Tibial artery (tissue), 4 donors: ENCODE data around the gene ACOX3.

Experiments used
- DNase-seq, 2 donors: peaks; one replicate each; pipeline ENCODE4 v3.0.0-alpha.2; 2019
- H3K27ac ChIP-seq, 2 donors: fragments of 200-600 bp; sonication (generic) in 1 of 2; 1 replicate in 1 of 2; 2 replicates in 1 of 2; pipeline ENCODE4 v1.5.1; 2018 to 2019; ENCODE audit warnings: mild to moderate bottlenecking in 1 of 2
- H3K27me3 ChIP-seq, 2 donors: fragments of 200-600 bp; sonication (generic) in 1 of 2; one replicate each; pipeline versions ENCODE4 v1.5.1 to v1.6.0; 2016 to 2019
- H3K36me3 ChIP-seq, 3 donors: fragments of 200-600 bp; sonication (generic) in 2 of 3; one replicate each; pipeline ENCODE4 v1.5.1; 2016 to 2019; ENCODE audit warnings: mild to moderate bottlenecking in 2 of 3
- H3K4me1 ChIP-seq, 4 donors: fragments of 200-600 bp; sonication (generic) in 2 of 4; 1 replicate in 3 of 4; 2 replicates in 1 of 4; pipeline ENCODE4 v1.5.1; 2016 to 2019
- H3K4me3 ChIP-seq, 2 donors: fragments of 200-600 bp; sonication (generic) in 1 of 2; 1 replicate in 1 of 2; 2 replicates in 1 of 2; pipeline ENCODE4 v1.5.1; 2018 to 2019; ENCODE audit warnings: mild to moderate bottlenecking in 2 of 2
- H3K9me3 ChIP-seq, 3 donors: fragments of 200-600 bp; sonication (generic) in 1 of 3; one replicate each; pipeline ENCODE4 v1.5.1; 2016 to 2019
- intact Hi-C: fragments of 100-400 bp; cut with DNase I; formaldehyde crosslinking; loops from one replicate; pipeline ENCODE4 v1.15.0; 2023; ENCODE audit warnings: low total_unique reads
- TF ChIP-seq, protein P1 (sequence below), 2 experiments: fragments of 200-600 bp in 1 of 2; fragments of 450-650 bp in 1 of 2; IDR thresholded peaks; one replicate each; pipeline ENCODE4 v1.5.1; 2017 to 2019; ENCODE audit warnings: antibody characterized with exemption in 2 of 2, mild to moderate bottlenecking in 1 of 2, moderate library complexity in 1 of 2

Gene ACOX3

DNA sequence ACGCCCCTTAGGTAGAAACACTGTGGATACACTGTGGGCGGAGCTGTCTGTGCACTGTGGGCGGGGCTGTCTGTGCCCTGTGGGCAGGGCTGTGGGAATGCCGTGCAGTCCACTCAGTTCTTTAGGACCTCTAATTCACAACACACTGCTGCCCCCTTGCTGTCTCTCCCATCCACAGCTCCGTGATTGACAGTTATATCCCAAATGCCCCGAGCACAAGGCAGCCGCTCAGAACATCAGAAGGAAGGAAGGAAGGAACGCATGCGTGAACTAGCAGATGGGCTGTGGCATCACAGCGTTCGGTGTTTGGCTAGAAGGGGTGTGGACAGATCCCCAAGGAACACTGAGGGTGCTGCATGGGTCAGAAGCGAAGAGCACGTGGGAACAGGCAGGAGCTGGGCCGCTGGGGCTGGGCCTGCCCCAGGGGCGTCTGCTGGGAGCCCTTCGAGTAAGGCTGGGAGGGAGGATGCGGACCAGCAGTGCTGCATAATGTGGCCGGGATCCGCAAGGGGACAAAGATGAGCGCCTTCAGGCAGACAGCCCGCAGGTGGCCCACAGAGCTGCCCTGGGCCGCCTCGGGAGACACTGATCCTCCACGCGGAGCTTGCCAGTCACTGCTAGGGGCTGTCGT is 29.8 kb downstream of the ACOX3 start:
- peaks cover 0 to 18% (median 16%) of the 10 kb centered on the region in 4 donors for H3K4me1 ChIP-seq
- peak overlapping the region; percentile 29 to 30 for H3K27ac ChIP-seq
- H3K36me3 ChIP-seq: peaks cover 40 to 98% (median 56%) of the 10 kb centered on the region in 3 donors
- H3K4me3 ChIP-seq: no peak overlapping the region
- no peaks in the 10 kb centered on the region for H3K9me3 ChIP-seq
- peak; percentile 52 to 77 for DNase-seq
- TF ChIP-seq, protein P1, sequence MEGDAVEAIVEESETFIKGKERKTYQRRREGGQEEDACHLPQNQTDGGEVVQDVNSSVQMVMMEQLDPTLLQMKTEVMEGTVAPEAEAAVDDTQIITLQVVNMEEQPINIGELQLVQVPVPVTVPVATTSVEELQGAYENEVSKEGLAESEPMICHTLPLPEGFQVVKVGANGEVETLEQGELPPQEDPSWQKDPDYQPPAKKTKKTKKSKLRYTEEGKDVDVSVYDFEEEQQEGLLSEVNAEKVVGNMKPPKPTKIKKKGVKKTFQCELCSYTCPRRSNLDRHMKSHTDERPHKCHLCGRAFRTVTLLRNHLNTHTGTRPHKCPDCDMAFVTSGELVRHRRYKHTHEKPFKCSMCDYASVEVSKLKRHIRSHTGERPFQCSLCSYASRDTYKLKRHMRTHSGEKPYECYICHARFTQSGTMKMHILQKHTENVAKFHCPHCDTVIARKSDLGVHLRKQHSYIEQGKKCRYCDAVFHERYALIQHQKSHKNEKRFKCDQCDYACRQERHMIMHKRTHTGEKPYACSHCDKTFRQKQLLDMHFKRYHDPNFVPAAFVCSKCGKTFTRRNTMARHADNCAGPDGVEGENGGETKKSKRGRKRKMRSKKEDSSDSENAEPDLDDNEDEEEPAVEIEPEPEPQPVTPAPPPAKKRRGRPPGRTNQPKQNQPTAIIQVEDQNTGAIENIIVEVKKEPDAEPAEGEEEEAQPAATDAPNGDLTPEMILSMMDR (IDR thresholded peaks at IDR 0.05): peak in 1 of 2 experiments; percentile 23
- intact Hi-C loops: no loop called here
- H3K27me3 ChIP-seq: no peaks in the 10 kb centered on the region

DNA sequence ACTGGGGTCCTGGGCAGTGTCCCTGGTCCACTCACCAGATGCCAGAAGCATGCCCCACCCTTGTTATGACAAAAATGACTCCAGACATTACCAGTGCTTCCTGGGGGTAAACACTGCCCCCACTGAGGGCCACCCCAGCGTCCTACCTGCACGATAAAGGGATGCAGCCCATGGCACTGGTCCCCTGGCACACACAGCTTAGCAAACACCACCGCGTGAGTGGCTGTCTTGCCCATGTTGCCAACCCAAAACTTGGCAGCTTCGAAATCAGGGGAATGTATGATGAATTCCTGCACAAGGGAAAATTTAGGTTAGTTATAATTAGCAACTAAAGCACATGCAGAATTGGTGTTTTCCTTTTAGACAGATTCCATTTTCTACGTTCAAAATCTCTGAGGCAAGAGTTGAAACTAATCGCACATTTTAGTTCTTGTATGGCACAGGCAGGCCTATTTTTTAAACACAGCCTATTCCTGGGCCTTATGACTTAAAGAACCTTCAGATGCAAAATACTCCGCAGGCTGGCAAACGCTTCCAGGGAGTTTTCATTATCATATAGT is 30.4 kb downstream of the ACOX3 start:
- Histone ChIP-seq H3K4me1 (peaks cover 0 to 23% (median 16%) of the 10 kb centered on the region in 4 donors), H3K9me3 (no peaks in the 10 kb centered on the region), H3K36me3 (peaks cover 40 to 98% (median 56%) of the 10 kb centered on the region in 3 donors), H3K27ac (peak overlapping the region; percentile 29 to 30), H3K27me3 (no peaks in the 10 kb centered on the region), H3K4me3 (no peak overlapping the region)
- DNase-seq: no peak
- intact Hi-C loops: no loop called here
- TF ChIP-seq, protein P1 (IDR thresholded peaks at IDR 0.05): no peak

DNA sequence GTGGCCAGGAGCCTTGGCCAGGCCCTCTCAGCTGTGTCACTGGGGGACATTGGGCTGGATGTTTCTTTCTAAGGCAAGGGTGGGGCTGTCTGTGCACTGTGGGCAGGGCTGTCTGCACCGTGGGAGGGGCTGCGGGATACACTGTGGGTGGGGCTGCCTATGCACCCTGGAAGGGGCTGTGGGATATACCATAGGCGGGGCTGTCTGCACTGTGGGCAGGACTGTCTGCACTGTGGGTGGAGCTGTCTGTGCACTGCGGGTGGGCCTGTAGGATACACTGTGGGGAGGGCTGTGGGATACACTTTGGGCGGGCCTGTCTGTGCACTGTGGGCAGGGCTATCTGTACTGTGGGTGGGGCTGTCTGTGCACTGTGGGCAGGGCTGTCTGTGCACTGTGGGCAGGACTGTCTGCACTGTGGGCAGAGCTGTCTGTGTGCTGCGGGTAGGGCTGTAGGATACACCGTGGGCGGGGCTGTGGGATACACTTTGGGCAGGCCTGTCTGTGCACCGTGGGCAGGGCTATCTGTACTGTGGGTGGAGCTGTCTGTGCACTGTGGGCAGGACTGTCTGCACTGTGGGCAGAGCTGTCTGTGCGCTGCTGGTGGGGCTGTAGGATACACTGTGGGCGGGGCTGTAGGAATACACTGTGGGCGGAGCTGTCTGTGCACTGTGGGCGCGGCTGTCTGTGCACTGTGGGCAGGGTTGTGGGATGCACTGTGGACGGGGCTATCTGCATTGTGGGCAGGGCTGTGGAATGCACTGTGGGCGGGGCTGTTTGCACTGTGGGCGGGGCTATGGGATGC is 31.1 kb downstream of the ACOX3 start:
- Histone ChIP-seq H3K27ac (no peak overlapping the region), H3K4me1 (peaks cover 0 to 23% (median 16%) of the 10 kb centered on the region in 4 donors), H3K27me3 (no peaks in the 10 kb centered on the region), H3K9me3 (no peaks in the 10 kb centered on the region), H3K36me3 (peaks cover 38 to 98% (median 56%) of the 10 kb centered on the region in 3 donors), H3K4me3 (no peak overlapping the region)
- DNase-seq: no peak
- intact Hi-C loops: no loop called here
- TF ChIP-seq, protein P1 (IDR thresholded peaks at IDR 0.05): no peak

DNA sequence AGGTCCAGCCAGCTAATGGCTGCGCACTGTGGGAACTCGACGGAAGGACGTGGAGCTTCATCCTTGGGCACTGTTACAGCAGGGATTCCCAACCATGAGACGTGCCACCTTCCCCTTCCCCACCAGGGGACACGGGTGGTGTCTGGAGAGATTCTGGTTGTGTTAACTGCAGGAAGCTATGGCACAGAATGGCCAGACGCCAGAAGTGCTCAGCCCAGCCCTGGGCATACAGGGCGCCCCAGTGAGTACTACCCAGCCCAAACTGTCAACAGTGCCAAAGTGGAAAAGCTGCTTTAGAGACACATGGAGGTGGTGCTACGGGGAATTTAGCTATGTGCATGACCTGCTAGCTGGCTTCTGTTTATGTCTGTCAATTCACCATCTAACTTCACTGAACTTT is 32.8 kb downstream of the ACOX3 start:
- no peak for DNase-seq
- Histone ChIP-seq H3K4me3 (no peak overlapping the region), H3K36me3 (peaks cover 32 to 91% (median 46%) of the 10 kb centered on the region in 3 donors), H3K9me3 (no peaks in the 10 kb centered on the region), H3K4me1 (peaks cover 0 to 33% (median 20%) of the 10 kb centered on the region in 4 donors), H3K27me3 (no peaks in the 10 kb centered on the region), H3K27ac (no peak overlapping the region)
- TF ChIP-seq, protein P1 (IDR thresholded peaks at IDR 0.05): no peak
- intact Hi-C loops: no loop called here

DNA sequence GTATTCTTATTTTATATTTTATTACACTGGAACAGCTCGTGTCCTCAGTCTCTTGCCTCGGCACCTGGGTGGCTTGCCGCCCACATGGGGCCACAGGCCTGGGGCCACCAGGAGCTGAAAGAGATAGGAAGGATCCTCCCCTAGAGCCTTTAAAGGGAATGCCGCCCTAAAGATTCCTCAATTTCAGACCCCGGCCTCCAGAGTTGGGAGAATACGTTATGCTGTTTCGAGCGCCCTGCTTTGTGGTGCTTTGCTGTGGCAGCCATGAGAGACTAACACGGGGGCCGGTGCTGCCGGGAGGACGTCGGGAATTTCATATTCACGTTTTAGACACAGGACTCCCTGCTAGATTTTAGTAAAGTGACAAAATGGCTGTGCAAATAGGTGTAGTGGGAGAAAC is 33.2 kb downstream of the ACOX3 start:
- H3K9me3 ChIP-seq: no peaks in the 10 kb centered on the region
- peaks cover 32 to 87% (median 46%) of the 10 kb centered on the region in 3 donors for H3K36me3 ChIP-seq
- TF ChIP-seq, protein P1 (IDR thresholded peaks at IDR 0.05): no peak
- intact Hi-C loops: no loop called here
- no peak for DNase-seq
- H3K27me3 ChIP-seq: no peaks in the 10 kb centered on the region
- H3K4me3 ChIP-seq: no peak overlapping the region
- H3K27ac ChIP-seq: no peak overlapping the region
- peaks cover 0 to 37% (median 24%) of the 10 kb centered on the region in 4 donors for H3K4me1 ChIP-seq
